Neural cell (in vitro differentiated cells): ENCODE results near the gene USP27X.

ENCODE experiments used
- EP300 ChIP-seq: fragments of 450-650 bp; conservative IDR thresholded peaks from 2 replicates; pipeline ENCODE4 v1.6.1; 2014; ENCODE audit warnings: antibody characterized with exemption, mild to moderate bottlenecking, moderate library complexity; ENCODE audit not compliant: poor library complexity, severe bottlenecking
- EZH2 ChIP-seq: fragments of 200-600, 300-800 bp; shearing (Covaris generic), sonication (generic); IDR thresholded peaks from 2 replicates; pipeline ENCODE4 v1.6.1; 2014; ENCODE audit warnings: antibody characterized with exemption, low read length, borderline replicate concordance, mild to moderate bottlenecking; ENCODE audit not compliant: insufficient read depth, poor library complexity, severe bottlenecking
- MXI1 ChIP-seq: fragments of 450-650 bp; conservative IDR thresholded peaks from 2 replicates; pipeline ENCODE4 v1.6.1; 2014; ENCODE audit warnings: antibody characterized with exemption, mild to moderate bottlenecking; ENCODE audit not compliant: poor library complexity, severe bottlenecking
- POLR2AphosphoS5 ChIP-seq: IDR thresholded peaks from 2 replicates; pipeline ENCODE4 v1.6.1; 2012
- RAD21 ChIP-seq: fragments of 450-650 bp; conservative IDR thresholded peaks from 2 replicates; pipeline ENCODE4 v1.6.1; 2014; ENCODE audit warnings: antibody characterized with exemption, mild to moderate bottlenecking, moderate library complexity
- SMC3 ChIP-seq: fragments of 450-650 bp; conservative IDR thresholded peaks from 2 replicates; pipeline ENCODE4 v1.6.1; 2014; ENCODE audit warnings: antibody characterized with exemption, mild to moderate bottlenecking, moderate library complexity; ENCODE audit not compliant: poor library complexity
- TAF1 ChIP-seq: IDR thresholded peaks from 2 replicates; pipeline ENCODE4 v1.6.1; 2012; ENCODE audit warnings: low read depth
- TF ChIP-seq, protein P1 (sequence below): fragments of 450-650 bp; IDR thresholded peaks from 2 replicates; pipeline ENCODE4 v1.5.1; 2014; ENCODE audit warnings: antibody characterized with exemption, mild to moderate bottlenecking, moderate library complexity; ENCODE audit not compliant: poor library complexity, severe bottlenecking
- TF ChIP-seq, protein P2 (sequence below): IDR thresholded peaks from 2 replicates; pipeline ENCODE4 v1.6.1; 2012; ENCODE audit warnings: borderline replicate concordance

DNA sequence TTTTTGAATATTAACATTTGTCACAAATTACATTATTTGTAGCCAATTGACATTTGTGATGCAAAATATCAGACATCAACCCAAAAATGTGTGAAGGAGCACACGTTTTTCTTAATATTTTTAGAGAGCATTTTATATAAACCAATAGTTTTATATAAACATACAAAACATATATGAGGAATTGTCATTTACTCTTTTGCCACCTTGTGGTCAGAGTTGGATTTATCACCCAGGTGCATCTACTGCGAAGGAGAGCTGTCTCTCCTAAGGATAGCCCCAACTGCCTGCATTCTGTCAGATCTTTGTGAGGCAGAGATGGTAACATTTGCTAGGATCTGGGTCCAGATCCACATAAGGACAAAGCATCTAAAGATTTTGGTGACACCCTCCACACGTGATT, 2.5 kb upstream of the USP27X start:
- TF ChIP-seq, protein P1, sequence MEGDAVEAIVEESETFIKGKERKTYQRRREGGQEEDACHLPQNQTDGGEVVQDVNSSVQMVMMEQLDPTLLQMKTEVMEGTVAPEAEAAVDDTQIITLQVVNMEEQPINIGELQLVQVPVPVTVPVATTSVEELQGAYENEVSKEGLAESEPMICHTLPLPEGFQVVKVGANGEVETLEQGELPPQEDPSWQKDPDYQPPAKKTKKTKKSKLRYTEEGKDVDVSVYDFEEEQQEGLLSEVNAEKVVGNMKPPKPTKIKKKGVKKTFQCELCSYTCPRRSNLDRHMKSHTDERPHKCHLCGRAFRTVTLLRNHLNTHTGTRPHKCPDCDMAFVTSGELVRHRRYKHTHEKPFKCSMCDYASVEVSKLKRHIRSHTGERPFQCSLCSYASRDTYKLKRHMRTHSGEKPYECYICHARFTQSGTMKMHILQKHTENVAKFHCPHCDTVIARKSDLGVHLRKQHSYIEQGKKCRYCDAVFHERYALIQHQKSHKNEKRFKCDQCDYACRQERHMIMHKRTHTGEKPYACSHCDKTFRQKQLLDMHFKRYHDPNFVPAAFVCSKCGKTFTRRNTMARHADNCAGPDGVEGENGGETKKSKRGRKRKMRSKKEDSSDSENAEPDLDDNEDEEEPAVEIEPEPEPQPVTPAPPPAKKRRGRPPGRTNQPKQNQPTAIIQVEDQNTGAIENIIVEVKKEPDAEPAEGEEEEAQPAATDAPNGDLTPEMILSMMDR = peak; percentile 73
- TF ChIP-seq POLR2AphosphoS5 (no peak), EZH2 (no peak), EP300 (no peak), MXI1 (no peak), SMC3 (peak; percentile 78), TAF1 (no peak), RAD21 (peak; percentile 74)
- TF ChIP-seq, protein P2, sequence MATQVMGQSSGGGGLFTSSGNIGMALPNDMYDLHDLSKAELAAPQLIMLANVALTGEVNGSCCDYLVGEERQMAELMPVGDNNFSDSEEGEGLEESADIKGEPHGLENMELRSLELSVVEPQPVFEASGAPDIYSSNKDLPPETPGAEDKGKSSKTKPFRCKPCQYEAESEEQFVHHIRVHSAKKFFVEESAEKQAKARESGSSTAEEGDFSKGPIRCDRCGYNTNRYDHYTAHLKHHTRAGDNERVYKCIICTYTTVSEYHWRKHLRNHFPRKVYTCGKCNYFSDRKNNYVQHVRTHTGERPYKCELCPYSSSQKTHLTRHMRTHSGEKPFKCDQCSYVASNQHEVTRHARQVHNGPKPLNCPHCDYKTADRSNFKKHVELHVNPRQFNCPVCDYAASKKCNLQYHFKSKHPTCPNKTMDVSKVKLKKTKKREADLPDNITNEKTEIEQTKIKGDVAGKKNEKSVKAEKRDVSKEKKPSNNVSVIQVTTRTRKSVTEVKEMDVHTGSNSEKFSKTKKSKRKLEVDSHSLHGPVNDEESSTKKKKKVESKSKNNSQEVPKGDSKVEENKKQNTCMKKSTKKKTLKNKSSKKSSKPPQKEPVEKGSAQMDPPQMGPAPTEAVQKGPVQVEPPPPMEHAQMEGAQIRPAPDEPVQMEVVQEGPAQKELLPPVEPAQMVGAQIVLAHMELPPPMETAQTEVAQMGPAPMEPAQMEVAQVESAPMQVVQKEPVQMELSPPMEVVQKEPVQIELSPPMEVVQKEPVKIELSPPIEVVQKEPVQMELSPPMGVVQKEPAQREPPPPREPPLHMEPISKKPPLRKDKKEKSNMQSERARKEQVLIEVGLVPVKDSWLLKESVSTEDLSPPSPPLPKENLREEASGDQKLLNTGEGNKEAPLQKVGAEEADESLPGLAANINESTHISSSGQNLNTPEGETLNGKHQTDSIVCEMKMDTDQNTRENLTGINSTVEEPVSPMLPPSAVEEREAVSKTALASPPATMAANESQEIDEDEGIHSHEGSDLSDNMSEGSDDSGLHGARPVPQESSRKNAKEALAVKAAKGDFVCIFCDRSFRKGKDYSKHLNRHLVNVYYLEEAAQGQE = no peak
